AG04450 (cell line): ENCODE data around the gene GNAI2. TPM values are rescaled to one million over a fixed set of nuclear protein-coding genes. Genes with fewer than 3 reads are reported as not detected.
A peak's percentile ranks its signal among the peaks of the same experiment; 100 is the strongest.

Experiments
- CTCF ChIA-PET: fragments of 300-600, 350-600 bp; formaldehyde crosslinking; extraction: SDS; loops from one replicate; lab custom pipeline; 2022; ENCODE audit warnings: antibody characterized with exemption, inconsistent platforms; lab: Charles Lee
- POLR2A ChIA-PET: fragments of 350-600 bp; formaldehyde crosslinking; extraction: SDS; loops from one replicate; lab custom pipeline; 2021; ENCODE audit warnings: antibody characterized with exemption, inconsistent platforms; lab: Yijun Ruan, JAX
- DNase-seq: peaks from one replicate; pipeline ENCODE4 v3.0.0-alpha.2; 2011; ENCODE audit warnings: low read depth, low spot score
- H3K27ac ChIP-seq: one replicate; pipeline ENCODE4 v1.5.1; 2012; ENCODE audit warnings: low read depth, low read length, control low read depth
- H3K27me3 ChIP-seq: one replicate; pipeline ENCODE4 v1.6.0; 2012; ENCODE audit warnings: low read length; ENCODE audit not compliant: control insufficient read depth, insufficient read depth
- H3K4me3 ChIP-seq: 2 replicates; pipeline ENCODE4 v1.5.1; 2011; ENCODE audit warnings: mild to moderate bottlenecking, low read depth, low read length, control low read depth
- H3K9me3 ChIP-seq: 2 replicates; pipeline ENCODE4 v1.5.1; 2012; ENCODE audit warnings: low read length; ENCODE audit not compliant: control insufficient read depth, insufficient read depth
- CTCF ChIP-seq: IDR thresholded peaks from 2 replicates; pipeline ENCODE4 v1.5.1; 2011; ENCODE audit warnings: low read depth, low read length, control low read depth, inconsistent platforms
- polyA minus RNA-seq: library from RNA; depleted of rRNA, polyadenylated mRNA; stranded (reverse); fragments of >200 nt; gene quantifications from 2 replicates; pipeline ENCODE4 v1.2.3, GENCODE V29; 2011; rRNA and poly(A)+ RNA removed
- polyA plus RNA-seq: library from polyadenylated mRNA; depleted of rRNA; stranded (reverse); fragments of >200 nt; gene quantifications from 2 replicates; pipeline ENCODE4 v1.2.3, GENCODE V29; 2011; rRNA removed

The GNAI2 gene
- polyA plus RNA-seq: 603 and 661 TPM in 2 replicates
- polyA minus RNA-seq: 528 and 617 TPM in 2 replicates

GRCh38 chr3:50235716-50236483 lies at the start of gene GNAI2:
TSS of gene GNAI2 (plus strand) at chr3:50236204. CDS start at chr3:50236336, 132 bp downstream.
- Histone ChIP-seq H3K9me3 (no peaks in the 10 kb centered on the region), H3K27ac (peak within 1 kb of the TSS; percentile 47), H3K4me3 (peak within 1 kb of the TSS; percentile 95), H3K27me3 (no peaks in the 10 kb centered on the region)
- DNase-seq: peak; percentile 94
- POLR2A ChIA-PET: interaction anchor here (0.6 to 2.2 kb wide), 23 partner anchors 9 to 101 kb away, joined by 3 to 24 read pairs (median 4); partner anchors contain the start of genes HYAL3, IFRD2, LSMEM2 and NAA80
- CTCF ChIA-PET: interaction anchor here (0.6 to 3.6 kb wide), 6 partner anchors 10 to 114 kb away, joined by 3 to 25 read pairs (median 6); no protein-coding TSS in a partner anchor
- no peak for TF ChIP-seq CTCF

GRCh38 chr3:50187750-50188149 lies 48.3 kb upstream of the GNAI2 start:
- ChIA-PET POLR2A (interaction anchor here (0.5 to 3.6 kb wide), 2 partner anchors 65 to 150 kb away, joined by 3 to 12 read pairs; no protein-coding TSS in a partner anchor), CTCF (interaction anchor here (1.3 to 9.3 kb wide), 4 partner anchors 34 to 97 kb away, joined by 3 to 324 read pairs (median 81); no protein-coding TSS in a partner anchor)
- TF ChIP-seq CTCF: no peak
- no peaks in the 10 kb centered on the region; the same call in 1 of the 2 replicates for H3K9me3 ChIP-seq
- H3K4me3 ChIP-seq: no peak overlapping the region
- peaks cover 9% of the 10 kb centered on the region for H3K27me3 ChIP-seq
- DNase-seq: no peak
- H3K27ac ChIP-seq: no peak overlapping the region

GRCh38 chr3:50189274-50189673 lies 46.7 kb upstream of the GNAI2 start:
- Histone ChIP-seq H3K4me3 (no peak overlapping the region), H3K9me3 (no peaks in the 10 kb centered on the region; the same call in 1 of the 2 replicates), H3K27me3 (peaks cover 22% of the 10 kb centered on the region), H3K27ac (no peak overlapping the region)
- ChIA-PET POLR2A (interaction anchor here (1.3 to 3.6 kb wide), 2 partner anchors 66 to 68 kb away, joined by 3 to 12 read pairs; no protein-coding TSS in a partner anchor), CTCF (interaction anchor here (0.8 to 9.3 kb wide), 11 partner anchors 14 to 75 kb away, joined by 3 to 324 read pairs (median 5); no protein-coding TSS in a partner anchor)
- peak; percentile 55 for DNase-seq
- TF ChIP-seq CTCF: peak; percentile 93

- no peak overlapping the region for H3K27ac ChIP-seq
- POLR2A ChIA-PET: interaction anchor here (1.3 to 3.6 kb wide), 2 partner anchors 67 to 69 kb away, joined by 3 to 12 read pairs; no protein-coding TSS in a partner anchor
- CTCF ChIA-PET: interaction anchor here (0.8 to 9.3 kb wide), 12 partner anchors 13 to 76 kb away, joined by 3 to 324 read pairs (median 5); partner anchors contain the start of gene SLC38A3
- TF ChIP-seq CTCF: no peak
- H3K27me3 ChIP-seq: peaks cover 23% of the 10 kb centered on the region
- no peak for DNase-seq
- H3K9me3 ChIP-seq: no peaks in the 10 kb centered on the region; the same call in 1 of the 2 replicates
- H3K4me3 ChIP-seq: no peak overlapping the region
Observed at GRCh38 chr3:50189989-50190388, 46.0 kb upstream of the GNAI2 start.
